GM19324 (cell line): ENCODE measurements around the gene PTOV1.

Experiments used
- ATAC-seq: cut with Tn5 transposase; IDR thresholded peaks from one replicate; pipeline ENCODE4 v1.9.1; 2021; ENCODE audit warnings: mild to moderate bottlenecking, moderate library complexity; ENCODE audit not compliant: unreplicated experiment, low FRiP score

PTOV1 gene

GRCh38 chr19:49884109-49884508 is 33.1 kb downstream of the PTOV1 start:
- no peak for ATAC-seq

DNA sequence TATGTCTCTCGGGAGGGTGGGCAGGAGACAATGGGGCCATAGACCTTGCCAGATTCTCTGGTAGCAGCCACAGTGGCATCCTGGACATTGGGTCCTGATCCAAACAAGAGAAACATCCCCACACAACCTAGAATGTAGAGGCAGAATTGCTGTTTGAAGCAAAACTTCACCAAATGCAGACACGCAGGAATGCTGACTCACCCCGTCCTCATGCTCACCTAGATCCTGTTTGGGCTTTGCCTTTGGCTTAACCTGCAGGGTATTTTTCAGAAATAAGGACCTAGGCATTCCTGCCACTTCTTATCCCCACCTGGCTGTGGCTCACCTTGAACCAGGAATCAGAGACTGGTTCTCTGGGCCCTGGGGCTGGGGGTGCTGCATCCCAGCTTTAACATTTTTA is 33.8 kb downstream of the PTOV1 start:
- no peak for ATAC-seq

DNA sequence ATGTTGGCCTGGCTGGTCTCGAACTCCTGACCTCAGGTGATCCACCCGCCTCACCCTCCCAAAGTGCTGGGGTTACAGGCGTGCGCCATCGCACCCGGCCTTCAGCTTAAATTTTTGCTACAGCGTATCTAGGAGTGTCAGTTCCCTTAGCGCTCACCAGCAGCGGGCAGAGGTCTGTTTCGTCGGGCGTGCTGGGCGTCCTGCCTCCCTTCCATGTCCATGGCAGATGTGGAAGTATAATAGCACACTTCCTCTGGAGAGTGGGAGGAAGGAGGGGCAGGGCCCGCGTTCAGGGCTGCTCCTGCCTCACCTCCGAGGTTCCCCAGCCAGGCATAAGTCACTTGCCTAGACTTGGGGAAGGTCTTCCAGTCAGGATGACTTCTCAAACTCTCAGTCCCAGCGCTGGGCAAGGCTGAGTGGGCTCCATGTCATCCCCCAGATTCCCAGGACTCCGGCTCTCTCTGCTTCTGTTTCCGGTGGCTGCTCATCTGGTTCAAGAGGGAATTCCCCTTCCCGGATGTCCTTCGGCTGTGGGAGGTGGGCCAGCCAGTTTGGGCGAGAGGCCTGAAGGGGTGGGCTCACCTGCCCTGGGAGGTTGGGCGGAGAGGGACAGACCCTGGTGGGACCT is 36.2 kb downstream of the PTOV1 start:
- no peak for ATAC-seq

GRCh38 chr19:49887665-49888509 is 36.9 kb downstream of the PTOV1 start:
- ATAC-seq = no peak

- ATAC-seq = no peak
Observed at GRCh38 chr19:49888510-49888824, 37.5 kb downstream of the PTOV1 start.

GRCh38 chr19:49889038-49889686 is 38.2 kb downstream of the PTOV1 start:
- no peak for ATAC-seq

DNA sequence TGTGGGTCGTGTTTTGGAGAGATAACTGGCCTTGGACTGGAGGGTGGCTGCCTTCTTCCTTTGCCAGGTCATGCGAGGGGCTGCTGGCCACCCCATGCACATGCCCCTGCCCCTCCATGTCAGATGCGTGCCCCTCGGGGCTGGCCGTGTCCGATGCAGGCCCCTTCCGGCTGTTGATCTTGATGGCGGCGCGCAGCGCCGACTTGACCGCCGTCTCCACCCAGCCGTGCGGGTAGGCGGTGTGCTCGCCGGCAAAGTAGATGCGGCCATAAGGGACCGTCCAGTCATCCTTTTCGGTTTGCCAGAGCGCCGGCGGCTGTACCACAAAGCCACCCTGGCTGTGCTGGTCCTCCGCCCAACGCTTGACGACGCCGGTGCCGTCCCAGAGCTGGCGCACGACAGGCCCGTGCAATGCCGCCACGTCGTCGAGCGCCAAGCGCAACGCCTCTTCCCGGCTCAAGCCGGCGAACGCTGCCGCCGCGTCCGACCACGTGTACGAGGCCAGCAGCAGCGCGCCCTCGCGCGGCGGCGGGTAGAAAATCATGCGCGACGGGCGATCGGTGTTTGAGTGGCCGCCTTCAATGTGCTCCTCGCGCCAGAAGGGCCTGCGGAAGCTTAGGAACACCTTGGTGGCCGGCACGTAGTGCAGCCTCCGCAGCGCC is 38.9 kb downstream of the PTOV1 start:
- no peak for ATAC-seq

GRCh38 chr19:49890349-49891311 is 39.7 kb downstream of the PTOV1 start:
- no peak for ATAC-seq

DNA sequence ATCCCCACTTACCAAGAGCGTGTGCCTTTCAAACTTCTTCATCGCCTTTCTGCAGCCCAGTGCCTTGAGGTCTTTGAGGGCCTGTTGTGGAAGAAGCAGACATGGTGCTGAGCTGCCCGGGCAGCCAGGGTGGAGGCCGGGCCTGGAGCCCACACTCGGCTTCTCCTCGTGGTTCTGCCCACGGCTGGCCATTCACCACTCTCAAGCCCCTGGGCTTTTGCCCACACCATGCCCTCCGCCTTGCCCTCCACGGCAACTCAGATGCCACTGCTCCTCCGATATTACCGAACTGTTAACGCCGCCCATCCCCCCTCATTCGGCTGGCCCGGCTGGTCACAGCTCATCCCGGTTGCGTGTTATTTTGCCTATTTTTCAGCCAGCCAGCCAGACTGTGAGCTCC is 40.4 kb downstream of the PTOV1 start:
- no peak for ATAC-seq

- no peak for ATAC-seq
Observed at GRCh38 chr19:49892716-49893115, 41.8 kb downstream of the PTOV1 start.

DNA sequence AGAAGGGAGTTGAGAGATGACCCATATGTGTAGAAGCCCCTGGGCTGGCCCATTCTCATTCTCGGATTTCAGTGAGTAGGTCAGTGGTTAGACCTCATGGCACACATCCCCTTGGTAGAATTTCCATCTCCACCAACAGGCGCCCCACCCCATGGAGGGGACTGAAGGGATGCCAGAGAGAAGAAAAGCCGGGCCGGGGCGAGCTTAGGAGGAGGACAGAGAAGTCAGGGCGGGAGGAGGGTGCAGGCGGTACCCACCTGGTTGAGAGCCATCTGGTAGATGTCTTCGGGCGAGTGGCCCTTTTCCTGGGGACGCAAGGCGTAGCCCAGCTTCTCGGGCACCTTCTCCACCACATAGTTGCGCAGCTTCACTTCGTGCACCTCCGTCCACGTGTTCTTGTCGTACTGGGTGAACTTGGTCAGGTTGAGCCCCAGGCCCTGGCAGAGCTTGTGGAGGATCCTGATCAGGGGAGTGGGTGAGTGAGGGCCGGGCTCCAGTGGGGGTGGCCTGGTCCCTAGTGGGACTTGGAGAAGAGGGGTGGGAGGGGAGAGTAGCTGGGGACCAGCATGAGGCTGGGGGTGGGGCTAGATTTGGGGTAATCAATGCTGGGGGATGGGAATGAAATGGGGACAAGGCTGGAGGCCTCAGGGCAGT is 43.2 kb downstream of the PTOV1 start:
- no peak for ATAC-seq

DNA sequence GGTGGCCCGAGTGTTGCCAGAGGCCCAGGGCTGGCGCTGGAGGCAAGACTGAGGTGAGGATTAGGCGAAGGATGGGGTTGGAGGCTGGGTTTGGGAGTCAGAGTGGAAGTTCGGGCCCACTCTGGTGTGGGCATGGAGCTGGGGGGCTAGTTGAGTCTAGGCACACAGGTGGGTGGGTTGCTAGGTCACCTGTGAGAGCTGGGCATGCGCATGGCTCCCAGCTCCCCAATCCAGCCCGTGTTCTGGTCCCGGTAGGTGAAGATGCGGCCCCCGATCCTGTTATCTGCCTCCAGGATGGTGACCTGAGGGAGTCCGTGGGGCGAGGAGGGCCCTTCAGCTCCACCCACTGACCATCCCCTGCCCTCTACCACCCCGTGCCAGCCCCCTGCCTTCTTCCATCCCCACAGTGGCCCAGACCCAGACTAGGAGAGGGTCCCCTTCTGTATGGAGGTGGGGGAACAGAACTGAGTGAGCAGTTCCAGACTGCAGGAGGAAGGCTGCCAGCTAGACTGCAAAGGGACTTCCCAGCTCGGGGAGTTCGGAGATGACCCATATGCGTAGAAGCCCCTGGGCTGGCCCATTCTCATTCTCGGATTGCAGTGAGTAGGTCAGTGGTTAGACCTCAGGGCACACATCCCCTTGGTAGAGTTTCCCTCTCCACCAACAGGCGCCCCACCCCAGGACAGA is 44.1 kb downstream of the PTOV1 start:
- ATAC-seq = no peak

DNA sequence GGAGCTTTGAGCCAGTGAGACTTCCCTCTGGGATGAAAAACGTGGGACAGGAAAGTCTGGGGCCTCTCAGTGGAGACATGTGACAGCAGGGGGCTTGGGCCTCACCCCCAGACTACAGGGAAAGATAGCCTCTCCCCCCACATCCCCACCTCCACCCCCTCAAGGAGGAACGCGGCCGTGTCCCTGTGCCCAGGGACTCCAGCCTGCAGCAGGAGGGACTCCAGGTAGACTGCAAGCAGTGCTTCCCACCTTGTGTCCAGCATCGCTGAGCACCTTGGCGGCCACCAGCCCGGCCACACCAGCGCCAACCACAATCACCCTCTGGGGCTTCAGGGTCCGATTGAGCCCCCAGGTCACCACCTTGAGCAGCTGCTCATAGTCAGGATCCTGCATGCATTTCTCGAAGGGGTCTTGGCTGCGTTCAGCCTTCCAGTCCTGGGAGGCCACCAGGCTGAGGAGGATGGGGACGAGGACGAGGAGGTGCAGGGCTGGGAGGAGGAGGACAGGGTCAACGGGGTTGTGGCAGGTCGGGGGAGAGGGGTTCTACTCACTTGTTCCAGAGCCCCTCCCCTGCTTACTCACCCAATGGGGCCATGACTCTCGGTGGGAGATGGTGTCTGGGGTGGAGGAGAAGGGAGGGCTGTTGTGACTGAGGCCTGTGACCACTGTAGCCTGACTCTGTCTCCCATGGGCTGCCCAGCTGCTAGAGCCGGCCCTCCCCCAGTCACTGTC is 44.8 kb downstream of the PTOV1 start:
- no peak for ATAC-seq

- peak; percentile 35 for ATAC-seq
Observed at GRCh38 chr19:49896863-49897621, 46.1 kb downstream of the PTOV1 start, which contains the start of gene IL4I1. Gene IL4I1 (minus strand): TSS chr19:49896887. CDS start chr19:49896160, 727 bp downstream.

- no peak for ATAC-seq
Observed at GRCh38 chr19:49904136-49904535, 53.2 kb downstream of the PTOV1 start.

GRCh38 chr19:49906879-49907564 is 56.1 kb downstream of the PTOV1 start:
- ATAC-seq = no peak
